Neural crest cell (in vitro differentiated cells): ENCODE results near the gene CAD. TPM values are rescaled to one million over a fixed set of nuclear protein-coding genes. Genes with fewer than 3 reads are reported as not detected.
A peak's percentile ranks its signal among the peaks of the same experiment; 100 is the strongest.
"Not testable (repeated sequence)": the region's sequence is repeated elsewhere in the genome, so short reads cannot be mapped to it uniquely, and the experiment has no call there.

Experiments
- DNase-seq: peaks from one replicate; pipeline ENCODE4 v3.0.0; 2021; ENCODE audit warnings: low read depth, mixed read lengths, low spot score
- H3K27ac Mint-ChIP-seq: one replicate; pipeline ENCODE4 v1.8.0; 2021; ENCODE audit warnings: mild to moderate bottlenecking, mixed read lengths; ENCODE audit not compliant: unreplicated experiment
- H3K27me3 Mint-ChIP-seq: 2 replicates; pipeline ENCODE4 v1.8.0; 2021; ENCODE audit warnings: low read depth, mild to moderate bottlenecking, mixed read lengths
- H3K36me3 Mint-ChIP-seq: 2 replicates; pipeline ENCODE4 v1.8.0; 2021; ENCODE audit warnings: low read depth, mild to moderate bottlenecking, mixed read lengths
- H3K4me1 Mint-ChIP-seq: 2 replicates; pipeline ENCODE4 v1.8.0; 2021; ENCODE audit warnings: mixed read lengths
- H3K4me3 Mint-ChIP-seq: one replicate; pipeline ENCODE4 v1.8.0; 2021; ENCODE audit warnings: mild to moderate bottlenecking, mixed read lengths
- H3K9me3 Mint-ChIP-seq: 2 replicates; pipeline ENCODE4 v1.8.0; 2021; ENCODE audit warnings: mixed read lengths
- total RNA-seq: library from RNA; stranded (reverse); gene quantifications from 2 replicates; pipeline ENCODE4 v1.2.1, GENCODE V29; 2021
- TF ChIP-seq, protein P1 (sequence below): fragments of 200-600 bp; sonication (generic); conservative IDR thresholded peaks from 2 replicates; pipeline ENCODE4 v1.5.0; 2021; ENCODE audit warnings: antibody characterized with exemption, mild to moderate bottlenecking

Gene CAD
- total RNA-seq, 1 donor from 2014 or later = 117 TPM

DNA sequence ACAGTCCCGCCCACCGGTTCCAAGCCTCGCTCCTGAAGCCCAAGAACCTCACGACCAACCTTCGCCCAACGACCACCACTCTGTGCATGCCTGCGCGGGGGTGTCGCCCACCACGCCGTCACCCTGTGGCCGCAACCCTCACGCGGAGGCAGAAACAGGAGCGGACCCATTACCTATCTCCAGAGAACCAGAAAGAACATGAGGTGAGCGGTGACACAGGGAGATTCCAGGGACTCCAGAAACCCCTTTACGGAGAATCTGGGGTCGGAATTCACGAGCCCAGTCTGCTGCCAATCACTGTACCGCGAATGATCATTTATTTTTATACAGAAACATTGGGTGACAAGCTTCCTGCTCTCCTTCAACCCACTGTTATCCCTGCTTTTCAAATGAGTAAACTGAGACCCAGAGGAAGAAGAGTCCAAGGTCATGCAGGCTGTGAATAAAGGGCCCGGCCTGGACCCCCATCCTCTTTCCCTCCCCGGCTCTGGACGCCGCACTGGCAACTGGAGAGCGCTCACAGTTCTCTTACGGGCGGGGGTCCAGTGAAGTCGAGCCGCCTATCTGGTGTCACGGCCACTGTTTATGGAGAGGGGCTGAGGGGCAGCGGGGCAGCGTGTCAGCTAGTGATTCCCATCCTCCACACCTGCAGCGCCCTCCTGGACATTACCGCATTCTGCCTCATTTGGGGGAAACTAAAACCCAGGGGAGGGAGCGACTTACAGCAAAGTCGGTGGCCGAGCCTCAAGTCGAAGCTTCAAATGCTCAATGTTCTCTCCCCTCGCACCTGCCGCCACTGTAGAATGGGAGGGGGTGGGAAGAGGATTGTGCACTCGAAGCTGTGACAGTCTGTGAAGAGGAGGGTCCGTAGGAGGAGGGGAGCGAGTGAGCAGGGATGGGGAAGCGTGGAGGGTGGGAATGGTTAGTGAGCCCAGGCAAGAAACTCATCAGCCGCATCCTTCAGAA is 46.4 kb downstream of the CAD start:
- peaks cover 3% of the 10 kb centered on the region for H3K36me3 Mint-ChIP-seq
- no peak for DNase-seq
- H3K4me1 Mint-ChIP-seq = peaks cover 15% of the 10 kb centered on the region
- TF ChIP-seq, protein P1, sequence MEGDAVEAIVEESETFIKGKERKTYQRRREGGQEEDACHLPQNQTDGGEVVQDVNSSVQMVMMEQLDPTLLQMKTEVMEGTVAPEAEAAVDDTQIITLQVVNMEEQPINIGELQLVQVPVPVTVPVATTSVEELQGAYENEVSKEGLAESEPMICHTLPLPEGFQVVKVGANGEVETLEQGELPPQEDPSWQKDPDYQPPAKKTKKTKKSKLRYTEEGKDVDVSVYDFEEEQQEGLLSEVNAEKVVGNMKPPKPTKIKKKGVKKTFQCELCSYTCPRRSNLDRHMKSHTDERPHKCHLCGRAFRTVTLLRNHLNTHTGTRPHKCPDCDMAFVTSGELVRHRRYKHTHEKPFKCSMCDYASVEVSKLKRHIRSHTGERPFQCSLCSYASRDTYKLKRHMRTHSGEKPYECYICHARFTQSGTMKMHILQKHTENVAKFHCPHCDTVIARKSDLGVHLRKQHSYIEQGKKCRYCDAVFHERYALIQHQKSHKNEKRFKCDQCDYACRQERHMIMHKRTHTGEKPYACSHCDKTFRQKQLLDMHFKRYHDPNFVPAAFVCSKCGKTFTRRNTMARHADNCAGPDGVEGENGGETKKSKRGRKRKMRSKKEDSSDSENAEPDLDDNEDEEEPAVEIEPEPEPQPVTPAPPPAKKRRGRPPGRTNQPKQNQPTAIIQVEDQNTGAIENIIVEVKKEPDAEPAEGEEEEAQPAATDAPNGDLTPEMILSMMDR = no peak
- no peaks in the 10 kb centered on the region for H3K9me3 Mint-ChIP-seq
- H3K27me3 Mint-ChIP-seq = peaks cover 31% of the 10 kb centered on the region
- peak overlapping the region; percentile 88 for H3K4me3 Mint-ChIP-seq
- H3K27ac Mint-ChIP-seq = no peak overlapping the region

DNA sequence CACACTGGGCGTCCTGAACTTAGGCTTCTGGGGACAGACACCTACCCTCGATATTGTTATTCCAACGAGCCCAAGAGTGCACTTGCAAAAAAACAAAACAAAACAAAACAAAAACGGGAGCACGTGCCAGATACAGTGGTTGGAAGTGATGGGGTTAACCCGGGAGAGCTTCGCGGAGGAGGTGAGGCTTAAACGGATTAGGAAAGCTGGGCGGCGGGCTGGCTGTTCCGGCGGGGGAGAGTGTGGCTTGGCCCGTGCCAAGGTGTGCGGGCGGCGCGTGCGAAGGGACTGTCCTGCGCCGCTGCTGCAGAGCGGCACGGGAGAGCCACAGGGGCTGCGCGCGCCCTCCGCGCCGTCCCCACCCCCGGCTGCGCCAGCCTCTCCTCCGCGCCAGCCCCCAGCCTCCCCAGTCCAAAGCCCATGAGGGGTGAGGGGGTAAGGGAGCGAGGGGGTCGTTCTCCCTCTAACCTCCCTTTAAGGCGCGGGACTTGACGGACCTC is 47.1 kb downstream of the CAD start:
- no peaks in the 10 kb centered on the region for H3K9me3 Mint-ChIP-seq
- peaks cover 26% of the 10 kb centered on the region for H3K27me3 Mint-ChIP-seq
- peaks cover 15% of the 10 kb centered on the region for H3K4me1 Mint-ChIP-seq
- H3K27ac Mint-ChIP-seq = no peak overlapping the region
- peaks cover 3% of the 10 kb centered on the region for H3K36me3 Mint-ChIP-seq
- TF ChIP-seq, protein P1 = no peak
- DNase-seq = no peak
- peak overlapping the region; percentile 88 for H3K4me3 Mint-ChIP-seq

DNA sequence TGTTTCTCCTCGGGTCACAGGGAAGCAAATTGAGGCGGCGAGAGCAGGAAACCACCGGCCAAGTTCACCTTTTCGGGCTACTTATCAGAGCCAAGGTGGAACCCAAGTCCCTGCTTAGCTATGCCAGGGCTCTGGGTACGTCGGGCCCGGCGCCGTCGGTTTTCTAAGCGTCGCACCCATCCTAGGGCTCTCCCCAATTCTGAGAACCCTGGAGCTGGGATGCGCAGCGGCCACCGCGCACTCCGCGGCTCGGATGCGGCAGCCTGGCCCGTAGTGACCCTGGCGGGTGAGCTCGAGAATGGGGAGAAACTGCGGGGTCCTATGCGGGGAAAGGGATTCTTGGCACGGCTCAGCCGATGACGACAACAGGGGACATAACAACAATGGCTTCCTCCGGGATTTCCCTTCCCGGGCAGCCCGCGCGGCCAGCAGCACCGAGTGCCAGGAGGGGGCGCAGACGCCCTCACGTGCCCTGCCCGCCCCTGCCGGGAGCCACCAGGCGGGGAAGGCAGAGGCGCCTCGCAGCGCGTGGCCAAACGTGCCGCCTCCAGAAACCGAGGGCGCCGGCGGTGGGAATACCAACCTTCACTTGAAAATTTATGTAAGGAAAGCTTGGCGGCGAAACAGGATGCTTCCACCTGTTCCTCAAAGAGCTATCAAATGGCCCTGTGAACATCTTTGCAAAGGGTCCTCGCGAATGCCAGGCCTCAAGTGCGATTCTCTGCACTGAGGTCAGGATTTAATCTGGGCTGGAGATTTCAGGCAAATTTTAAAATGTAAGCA is 47.8 kb downstream of the CAD start:
- Mint-ChIP-seq H3K27ac (no peak overlapping the region), H3K9me3 (no peaks in the 10 kb centered on the region), H3K4me3 (peak overlapping the region; percentile 83), H3K27me3 (peaks cover 27% of the 10 kb centered on the region), H3K4me1 (peaks cover 15% of the 10 kb centered on the region), H3K36me3 (peaks cover 3% of the 10 kb centered on the region)
- peak; percentile 76 for DNase-seq
- TF ChIP-seq, protein P1 = peak; percentile 68

DNA sequence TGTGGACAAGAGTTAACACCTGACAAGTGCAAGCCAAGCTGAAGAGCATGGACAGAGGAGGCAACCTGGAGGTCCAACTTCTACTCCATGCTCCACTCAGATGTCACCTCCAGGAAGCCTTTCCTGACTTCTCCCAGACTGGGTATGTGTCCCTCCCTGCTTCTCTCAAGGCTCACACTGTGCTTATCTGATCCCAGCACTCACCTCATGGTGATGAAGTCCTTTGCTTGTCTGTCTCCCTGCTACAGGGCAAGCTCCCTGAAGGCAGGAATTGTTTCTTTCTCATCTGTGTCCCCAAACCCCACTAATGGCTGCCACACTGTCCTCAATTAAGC is 48.3 kb downstream of the CAD start:
- Mint-ChIP-seq H3K4me1 (peaks cover 15% of the 10 kb centered on the region), H3K36me3 (peaks cover 3% of the 10 kb centered on the region), H3K4me3 (peak overlapping the region; percentile 27), H3K9me3 (no peaks in the 10 kb centered on the region), H3K27me3 (peaks cover 27% of the 10 kb centered on the region), H3K27ac (no peak overlapping the region)
- no peak for DNase-seq
- TF ChIP-seq, protein P1 = no peak

DNA sequence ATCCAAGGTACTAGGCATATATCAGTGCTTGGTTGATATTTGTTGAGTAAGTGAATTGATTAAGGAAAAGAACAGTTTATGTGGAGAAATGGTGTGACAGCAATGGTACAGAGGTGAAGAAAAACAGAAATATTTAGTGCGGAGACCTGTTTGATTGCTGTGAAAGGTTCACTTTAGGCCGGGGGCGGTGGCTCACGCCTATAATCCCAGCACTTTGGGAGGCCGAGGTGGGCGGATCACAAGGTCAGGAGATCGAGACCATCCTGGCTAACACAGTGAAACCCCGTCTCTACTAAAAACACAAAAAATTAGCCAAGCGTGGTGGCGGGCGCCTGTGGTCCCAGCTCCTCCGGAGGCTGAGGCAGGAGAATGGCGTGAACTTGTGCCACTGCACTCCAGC is 51.1 kb downstream of the CAD start:
- peaks cover 29% of the 10 kb centered on the region for H3K27me3 Mint-ChIP-seq
- not testable (repeated sequence) for H3K36me3 Mint-ChIP-seq, H3K27ac Mint-ChIP-seq

More for the DNA sequence above, 51.1 kb downstream of the CAD start:
- H3K9me3 Mint-ChIP-seq, H3K4me3 Mint-ChIP-seq, DNase-seq: not testable (repeated sequence)
- peaks cover 12% of the 10 kb centered on the region for H3K4me1 Mint-ChIP-seq
